ENCODE data around the gene TMPRSS15. TPM values are rescaled to one million over a fixed set of nuclear protein-coding genes. Genes with fewer than 3 reads are reported as not detected.

Gene TMPRSS15
- polyA plus RNA-seq, 1 donor (not counting 4 experiments of a cell fraction or from before 2014, with no cell fraction given): not detected

DNA sequence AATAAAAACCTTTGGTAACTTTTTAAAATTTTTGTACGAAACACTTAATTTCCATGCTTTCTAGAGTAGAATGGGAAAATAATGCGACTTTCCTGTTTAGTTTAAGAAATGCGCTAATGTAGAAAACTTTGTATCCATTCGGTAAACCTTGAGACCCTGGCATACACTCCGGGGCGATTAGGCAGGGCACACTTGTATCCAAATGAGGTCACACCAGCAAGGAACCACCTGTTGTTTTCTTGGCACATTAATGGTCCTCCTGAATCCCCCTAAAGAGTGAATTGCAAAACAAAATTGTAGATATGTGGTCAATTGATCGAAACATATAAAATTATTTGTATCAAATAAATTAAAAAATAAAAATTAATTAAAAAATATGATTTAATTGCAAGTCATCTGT lies 133.7 kb downstream of the TMPRSS15 start:
- DNase-seq (ENCODE audit: low read depth, low spot score): no peak
- no peaks in the 10 kb centered on the region for H3K9me3 ChIP-seq (ENCODE audit: control insufficient read depth, low read depth, low read length)
- H3K9ac ChIP-seq (ENCODE audit: control insufficient read depth, extremely low read depth, insufficient read depth, low read length): no peak overlapping the region
- TF ChIP-seq, protein P1, sequence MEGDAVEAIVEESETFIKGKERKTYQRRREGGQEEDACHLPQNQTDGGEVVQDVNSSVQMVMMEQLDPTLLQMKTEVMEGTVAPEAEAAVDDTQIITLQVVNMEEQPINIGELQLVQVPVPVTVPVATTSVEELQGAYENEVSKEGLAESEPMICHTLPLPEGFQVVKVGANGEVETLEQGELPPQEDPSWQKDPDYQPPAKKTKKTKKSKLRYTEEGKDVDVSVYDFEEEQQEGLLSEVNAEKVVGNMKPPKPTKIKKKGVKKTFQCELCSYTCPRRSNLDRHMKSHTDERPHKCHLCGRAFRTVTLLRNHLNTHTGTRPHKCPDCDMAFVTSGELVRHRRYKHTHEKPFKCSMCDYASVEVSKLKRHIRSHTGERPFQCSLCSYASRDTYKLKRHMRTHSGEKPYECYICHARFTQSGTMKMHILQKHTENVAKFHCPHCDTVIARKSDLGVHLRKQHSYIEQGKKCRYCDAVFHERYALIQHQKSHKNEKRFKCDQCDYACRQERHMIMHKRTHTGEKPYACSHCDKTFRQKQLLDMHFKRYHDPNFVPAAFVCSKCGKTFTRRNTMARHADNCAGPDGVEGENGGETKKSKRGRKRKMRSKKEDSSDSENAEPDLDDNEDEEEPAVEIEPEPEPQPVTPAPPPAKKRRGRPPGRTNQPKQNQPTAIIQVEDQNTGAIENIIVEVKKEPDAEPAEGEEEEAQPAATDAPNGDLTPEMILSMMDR (optimal IDR thresholded peaks at IDR 0.05 in 1 of 3, IDR thresholded peaks at IDR 0.05 in 1 of 3, conservative IDR thresholded peaks at IDR 0.05 in 1 of 3; ENCODE audit: extremely low read depth in 1 of 3, insufficient read depth in 2 of 3, low read length in 3 of 3): no peak
- H3K79me2 ChIP-seq (ENCODE audit: control insufficient read depth, insufficient read depth, low read length): no peaks in the 10 kb centered on the region
- no peak for FAIRE-seq
- no peak overlapping the region for H3K4me2 ChIP-seq (ENCODE audit: control insufficient read depth, extremely low read depth, insufficient read depth, low read depth, low read length)
- dilution Hi-C loops (cut with MboI; ENCODE audit: extremely low pct_ligation_motif_present, low sequenced_read_pairs): no loop called here
- H3K4me3 ChIP-seq (ENCODE audit: control insufficient read depth in 2 of 3, extremely low read depth in 1 of 3, insufficient read depth in 2 of 3, low read depth in 1 of 3, low read length in 3 of 3): no peak overlapping the region
- H2AFZ ChIP-seq (ENCODE audit: control insufficient read depth, low read length): no peak overlapping the region
- no peaks in the 10 kb centered on the region for H3K4me1 ChIP-seq (ENCODE audit: control insufficient read depth, extremely low read depth, insufficient read depth, low read length)
- no peaks in the 10 kb centered on the region for H3K27me3 ChIP-seq (ENCODE audit: control insufficient read depth, extremely low read depth, insufficient read depth, low read length)
- no peaks in the 10 kb centered on the region for H3K9me1 ChIP-seq (ENCODE audit: control insufficient read depth, extremely low read depth, insufficient read depth, low read length)
- no peak overlapping the region for H3K27ac ChIP-seq (ENCODE audit: control insufficient read depth, insufficient read depth, low read length)
- no peaks in the 10 kb centered on the region for H3K36me3 ChIP-seq (ENCODE audit: control insufficient read depth in 2 of 2, extremely low read depth in 1 of 2, insufficient read depth in 2 of 2, low read length in 2 of 2)
- no peaks in the 10 kb centered on the region for H4K20me1 ChIP-seq (ENCODE audit: control insufficient read depth, extremely low read depth, insufficient read depth, low read length)

DNA sequence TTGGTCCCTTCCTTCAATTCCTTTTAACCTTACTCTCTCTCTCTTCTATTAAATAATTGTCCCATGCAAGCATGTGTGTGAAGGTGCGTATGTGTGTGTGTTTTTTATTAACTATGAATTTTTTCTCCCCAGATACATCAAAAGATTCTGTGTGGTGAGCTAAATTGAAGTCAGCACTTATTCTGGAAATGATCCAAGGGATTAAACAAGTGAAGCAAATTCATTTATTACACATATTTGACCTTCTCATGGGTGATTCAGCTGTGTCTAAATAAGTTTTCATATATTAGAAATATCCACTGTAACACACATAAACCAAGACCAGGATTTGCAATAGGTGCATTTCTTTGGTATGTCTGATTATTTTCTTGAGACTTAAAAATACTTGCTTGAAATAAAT lies 134.7 kb downstream of the TMPRSS15 start:
- no peak for FAIRE-seq
- no peaks in the 10 kb centered on the region for H3K27me3 ChIP-seq (ENCODE audit: control insufficient read depth, extremely low read depth, insufficient read depth, low read length)
- dilution Hi-C loops (cut with MboI; ENCODE audit: extremely low pct_ligation_motif_present, low sequenced_read_pairs): no loop called here

More for the DNA sequence above, 134.7 kb downstream of the TMPRSS15 start:
- Histone ChIP-seq H3K79me2 (ENCODE audit: control insufficient read depth, insufficient read depth, low read length) (no peaks in the 10 kb centered on the region), H3K27ac (ENCODE audit: control insufficient read depth, insufficient read depth, low read length) (no peak overlapping the region), H4K20me1 (ENCODE audit: control insufficient read depth, extremely low read depth, insufficient read depth, low read length) (no peaks in the 10 kb centered on the region), H3K9me3 (ENCODE audit: control insufficient read depth, low read depth, low read length) (no peaks in the 10 kb centered on the region), H3K9ac (ENCODE audit: control insufficient read depth, extremely low read depth, insufficient read depth, low read length) (no peak overlapping the region), H3K4me2 (ENCODE audit: control insufficient read depth, extremely low read depth, insufficient read depth, low read depth, low read length) (no peak overlapping the region), H3K9me1 (ENCODE audit: control insufficient read depth, extremely low read depth, insufficient read depth, low read length) (no peaks in the 10 kb centered on the region), H3K4me1 (ENCODE audit: control insufficient read depth, extremely low read depth, insufficient read depth, low read length) (no peaks in the 10 kb centered on the region), H3K4me3 (ENCODE audit: control insufficient read depth in 2 of 3, extremely low read depth in 1 of 3, insufficient read depth in 2 of 3, low read depth in 1 of 3, low read length in 3 of 3) (no peak overlapping the region), H3K36me3 (ENCODE audit: control insufficient read depth in 2 of 2, extremely low read depth in 1 of 2, insufficient read depth in 2 of 2, low read length in 2 of 2) (no peaks in the 10 kb centered on the region), H2AFZ (ENCODE audit: control insufficient read depth, low read length) (no peak overlapping the region)
- no peak for DNase-seq (ENCODE audit: low read depth, low spot score)
- TF ChIP-seq EZH2 (IDR thresholded peaks at IDR 0.05; ENCODE audit: low read length): no peak
- TF ChIP-seq, protein P1 (optimal IDR thresholded peaks at IDR 0.05 in 1 of 3, IDR thresholded peaks at IDR 0.05 in 1 of 3, conservative IDR thresholded peaks at IDR 0.05 in 1 of 3; ENCODE audit: extremely low read depth in 1 of 3, insufficient read depth in 2 of 3, low read length in 3 of 3): no peak

All from keratinocyte (primary cell).